UCSD-AML1 (cell line): Measurements from ENCODE around the gene LACTB.

Source experiments
- DNase-seq: peaks from one replicate; lab custom pipeline; 2025; ENCODE audit not compliant: unreplicated experiment; lab: John Stamatoyannopoulos, UW

LACTB gene

DNA sequence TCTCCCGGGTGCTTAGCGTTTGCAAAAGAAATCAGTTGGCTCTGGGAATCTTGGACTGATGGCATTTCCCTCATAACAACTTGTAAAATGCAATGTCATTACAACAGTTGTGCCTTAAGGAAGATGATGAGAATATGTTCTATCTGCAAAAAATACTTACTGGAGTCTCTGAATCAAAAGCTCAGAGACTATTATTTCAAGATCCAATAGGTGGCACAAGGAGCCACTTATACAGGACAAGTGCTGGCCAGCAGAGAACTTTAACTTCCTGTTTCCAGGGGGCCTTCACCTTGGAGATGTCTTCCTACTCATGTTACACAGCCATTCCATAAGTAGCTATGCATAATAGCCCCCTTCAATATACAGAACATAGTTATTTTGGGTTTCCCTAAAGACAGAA lies 44.6 kb downstream of the LACTB start:
- no peak for DNase-seq

DNA sequence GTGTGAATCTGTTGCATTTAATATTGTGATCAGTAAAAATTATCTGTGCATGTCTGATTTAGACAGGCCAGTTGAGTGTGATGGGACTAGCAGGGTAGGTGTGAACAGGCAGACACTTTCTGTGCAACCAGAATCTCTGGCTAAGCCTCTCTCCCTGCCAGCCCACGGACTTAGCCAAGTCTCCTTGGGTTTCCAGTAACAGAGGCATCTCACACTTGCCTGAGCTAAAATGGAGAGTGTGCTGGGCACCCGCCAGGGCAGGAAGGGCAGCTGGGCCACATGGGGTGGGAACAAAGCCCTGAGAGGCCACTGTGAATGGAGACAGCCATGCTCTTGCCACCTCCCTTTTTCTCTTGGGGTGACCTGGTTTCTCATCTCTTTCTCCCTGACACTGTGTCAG lies 48.1 kb downstream of the LACTB start:
- DNase-seq = no peak

DNA sequence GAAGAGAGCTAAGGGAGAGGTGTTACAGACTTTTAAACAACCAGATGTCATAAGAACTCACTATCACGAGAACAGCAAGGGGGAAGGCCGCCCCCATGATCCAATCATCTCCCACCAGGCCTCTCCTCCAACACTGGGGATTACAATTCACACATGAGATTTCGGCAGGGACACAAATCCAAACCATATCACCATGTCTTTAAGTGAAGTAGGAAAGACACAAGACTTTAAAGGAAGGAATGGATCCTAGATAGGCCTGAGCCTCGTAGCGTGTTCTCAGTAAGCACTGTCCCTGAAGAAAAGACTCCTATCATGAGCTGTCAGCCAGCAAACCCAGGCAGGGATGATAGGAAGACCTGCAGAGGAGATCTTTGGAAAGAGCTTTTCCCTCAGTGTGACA lies 50.7 kb downstream of the LACTB start:
- no peak for DNase-seq

DNA sequence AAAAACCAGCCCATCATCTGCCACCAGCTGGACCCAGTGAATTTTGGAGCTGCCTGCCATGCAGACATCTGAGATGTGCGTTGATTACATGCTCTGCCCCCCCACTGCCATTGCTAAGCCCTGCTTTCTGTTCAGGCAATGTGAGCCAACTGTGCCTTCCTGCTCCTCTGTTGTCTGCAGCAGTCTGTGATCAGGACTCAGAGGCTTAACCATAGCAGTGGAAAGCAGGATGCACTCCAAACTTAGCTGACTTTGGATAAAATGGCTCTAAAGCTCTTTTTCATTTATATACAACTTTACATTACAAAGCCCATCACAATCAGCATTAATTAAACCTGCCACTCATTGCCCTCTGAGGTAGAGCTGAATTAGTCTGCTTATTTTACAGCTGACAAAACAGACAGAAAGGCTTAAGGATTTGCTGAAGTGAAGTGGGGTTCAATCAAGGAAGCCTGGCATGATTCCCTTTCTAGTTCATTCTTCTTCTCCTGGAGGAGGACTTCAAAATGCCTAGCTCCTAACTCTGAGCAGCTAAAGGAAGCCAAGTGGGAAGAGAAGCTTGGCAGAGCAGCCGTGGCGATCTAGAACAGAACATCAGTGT lies 51.3 kb downstream of the LACTB start:
- no peak for DNase-seq

DNA sequence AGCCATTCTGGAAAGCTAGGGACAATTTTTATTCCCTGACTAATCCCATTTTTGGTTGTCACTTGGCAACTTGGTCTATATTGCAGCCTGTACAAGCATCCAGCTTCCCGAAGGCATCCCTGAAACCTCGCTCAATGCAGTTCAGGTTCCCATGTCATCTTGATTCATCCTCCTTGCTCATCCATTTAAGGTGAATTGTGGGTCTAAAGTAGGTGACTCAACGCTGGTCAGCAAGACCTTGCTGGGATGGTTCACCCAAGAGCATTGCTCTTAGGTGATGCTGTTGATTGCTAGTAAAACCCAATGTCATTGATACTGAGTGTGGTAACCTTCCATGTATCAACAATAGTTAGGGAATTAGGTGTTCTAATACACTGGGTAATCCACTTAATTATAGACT lies 54.6 kb downstream of the LACTB start:
- DNase-seq = no peak

DNA sequence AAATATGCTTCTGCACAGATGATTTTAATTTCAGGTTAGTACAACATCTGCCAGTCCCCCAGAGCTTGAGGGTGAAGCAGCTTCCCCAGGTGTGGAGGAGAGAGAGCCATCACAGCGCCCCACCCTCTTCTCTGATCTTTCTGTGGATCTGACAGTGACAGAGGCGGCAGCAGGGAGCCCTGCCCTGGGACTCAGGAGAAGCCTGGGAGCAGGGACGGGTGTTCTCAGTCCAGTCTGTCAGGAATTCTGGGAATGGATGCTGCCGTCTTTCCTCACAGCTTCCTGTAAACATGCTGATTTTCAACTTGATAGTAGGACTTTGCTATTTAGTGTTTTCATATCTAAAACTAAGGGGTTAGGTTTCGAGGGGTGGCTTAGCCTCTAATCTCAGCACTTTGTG lies 56.4 kb downstream of the LACTB start:
- DNase-seq = no peak

DNA sequence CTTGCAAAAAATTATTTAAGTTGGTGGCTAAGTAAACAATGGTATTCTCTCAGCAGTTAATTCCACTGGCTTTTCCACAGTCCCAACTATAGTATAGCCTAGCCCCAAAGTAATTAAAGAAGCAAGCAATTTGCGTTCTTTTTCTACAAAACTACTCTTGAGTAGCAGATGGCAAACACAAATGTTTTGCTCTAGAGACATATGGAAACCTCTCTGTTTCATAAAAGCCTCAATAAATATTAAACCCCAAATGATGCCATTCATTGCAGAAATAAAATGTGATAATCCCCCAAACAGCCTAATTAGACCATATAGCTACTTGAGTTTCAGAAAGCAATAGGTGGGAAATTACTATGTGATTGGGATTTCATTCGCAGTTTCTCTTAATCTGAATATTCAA lies 59.1 kb downstream of the LACTB start:
- DNase-seq = no peak

DNA sequence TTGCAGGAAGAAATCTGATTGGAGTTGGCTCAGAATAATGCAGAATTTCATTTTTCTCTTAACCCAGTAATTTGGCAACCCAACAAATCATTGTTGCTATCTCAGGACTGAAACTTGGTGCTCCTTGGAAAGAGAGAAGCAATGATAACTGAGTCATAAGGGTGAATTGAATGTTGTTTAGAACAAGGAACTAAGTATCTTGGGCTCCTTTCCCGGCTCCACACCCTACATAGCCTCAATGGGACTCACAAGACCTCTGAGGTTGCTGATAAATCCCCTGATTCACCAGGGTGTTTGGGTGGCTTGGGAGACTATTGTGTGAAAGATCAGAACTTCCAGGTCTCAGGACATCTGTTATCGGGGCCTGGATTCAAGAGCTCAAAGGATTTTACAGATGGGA lies 60.0 kb downstream of the LACTB start:
- no peak for DNase-seq

DNA sequence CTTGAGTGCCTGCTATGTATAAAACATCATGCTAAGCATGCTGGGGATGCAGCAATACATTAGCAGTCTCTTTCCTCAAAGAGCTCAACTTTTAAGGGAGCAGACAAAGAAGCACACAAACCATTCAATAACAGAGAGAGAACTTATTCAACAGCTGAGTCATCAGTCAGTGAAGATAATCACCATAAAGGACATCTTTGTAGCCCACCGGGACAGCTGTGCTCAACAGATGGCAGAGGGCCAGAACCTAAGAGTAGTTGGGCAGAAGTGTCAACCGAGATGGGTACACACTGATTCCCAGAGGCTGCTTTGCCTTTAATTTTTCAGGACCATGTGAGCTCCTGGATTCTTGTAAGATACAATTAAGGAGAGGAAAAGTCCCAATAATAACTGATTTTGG lies 63.5 kb downstream of the LACTB start:
- DNase-seq = no peak

DNA sequence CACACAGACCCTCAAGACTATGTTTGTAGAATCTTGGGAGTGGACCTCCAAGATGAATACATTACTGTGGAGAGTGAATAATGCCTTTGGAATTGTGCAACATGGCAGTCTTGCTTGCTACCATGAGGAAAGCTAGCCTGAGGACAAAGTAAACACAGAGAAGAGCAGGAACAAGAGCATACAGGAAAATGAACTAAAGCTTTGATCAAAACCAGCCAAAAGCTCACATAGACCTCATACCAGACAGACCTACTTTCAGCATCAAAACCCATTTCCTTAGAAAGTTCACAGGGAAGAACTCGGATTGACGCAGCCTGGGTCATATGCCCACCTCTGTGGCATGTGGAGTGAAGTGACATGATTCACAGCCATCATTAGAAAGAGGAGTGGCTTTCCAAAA lies 64.4 kb downstream of the LACTB start:
- no peak for DNase-seq

DNA sequence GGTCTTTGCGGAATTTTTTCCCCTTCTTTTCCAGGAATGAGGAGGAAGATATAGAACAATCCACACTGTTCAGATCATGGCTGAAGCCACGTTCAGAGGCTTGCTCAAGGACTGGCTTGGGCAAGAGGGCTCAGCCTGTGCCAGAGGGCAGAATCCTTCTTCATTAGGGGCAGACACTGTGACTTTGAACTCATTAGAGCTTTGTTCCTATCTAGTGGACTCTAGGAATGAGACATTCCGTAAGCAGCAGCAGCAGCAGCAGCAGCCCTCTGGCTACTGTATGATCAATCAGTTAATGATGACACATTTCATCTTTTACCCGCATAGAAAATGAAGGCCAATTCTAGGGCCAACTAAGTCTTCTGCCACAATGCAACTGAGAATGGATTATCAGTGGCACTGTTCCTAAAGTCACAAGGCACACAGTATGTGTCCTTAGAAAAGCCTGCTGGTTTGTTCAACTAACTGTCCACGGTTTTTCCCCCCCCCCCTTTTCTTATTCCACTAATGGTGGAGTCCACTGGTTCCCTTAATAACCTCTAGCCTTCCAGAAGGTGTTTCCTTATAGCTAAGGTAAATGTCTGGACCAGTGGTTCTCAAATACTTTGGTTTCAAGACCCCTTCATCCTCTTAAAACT lies 66.0 kb downstream of the LACTB start:
- no peak for DNase-seq

DNA sequence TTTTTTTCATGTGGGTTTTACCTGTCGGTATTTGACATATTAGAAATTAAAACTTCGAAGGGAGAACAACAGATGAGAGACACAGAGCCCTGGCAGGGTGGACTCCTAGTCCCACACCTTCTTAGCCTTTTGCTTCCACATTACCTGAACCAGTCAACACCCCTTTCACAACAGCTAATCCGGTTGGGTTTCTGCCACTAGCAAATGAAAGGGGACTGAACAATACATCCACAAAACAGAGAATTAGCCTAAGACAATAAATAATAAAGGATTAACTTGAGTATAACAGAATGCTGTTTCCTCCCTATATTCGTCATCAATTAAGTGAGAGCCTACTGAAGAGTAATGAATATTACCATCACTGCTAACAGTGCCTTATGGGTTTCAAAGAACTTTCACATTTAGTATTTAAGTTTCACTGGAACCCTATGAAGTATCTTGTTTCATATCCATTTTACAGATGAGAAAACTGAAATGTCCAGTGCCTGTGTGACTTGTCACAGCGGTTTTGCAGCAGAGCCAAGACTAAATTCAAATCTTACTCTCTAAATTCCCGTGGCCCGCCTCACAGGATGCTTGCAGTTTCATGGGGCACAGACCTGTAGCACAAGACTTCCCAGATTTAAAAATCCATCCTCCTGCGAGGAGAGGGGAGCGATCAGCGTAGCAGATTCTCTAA lies 66.7 kb downstream of the LACTB start:
- no peak for DNase-seq

DNA sequence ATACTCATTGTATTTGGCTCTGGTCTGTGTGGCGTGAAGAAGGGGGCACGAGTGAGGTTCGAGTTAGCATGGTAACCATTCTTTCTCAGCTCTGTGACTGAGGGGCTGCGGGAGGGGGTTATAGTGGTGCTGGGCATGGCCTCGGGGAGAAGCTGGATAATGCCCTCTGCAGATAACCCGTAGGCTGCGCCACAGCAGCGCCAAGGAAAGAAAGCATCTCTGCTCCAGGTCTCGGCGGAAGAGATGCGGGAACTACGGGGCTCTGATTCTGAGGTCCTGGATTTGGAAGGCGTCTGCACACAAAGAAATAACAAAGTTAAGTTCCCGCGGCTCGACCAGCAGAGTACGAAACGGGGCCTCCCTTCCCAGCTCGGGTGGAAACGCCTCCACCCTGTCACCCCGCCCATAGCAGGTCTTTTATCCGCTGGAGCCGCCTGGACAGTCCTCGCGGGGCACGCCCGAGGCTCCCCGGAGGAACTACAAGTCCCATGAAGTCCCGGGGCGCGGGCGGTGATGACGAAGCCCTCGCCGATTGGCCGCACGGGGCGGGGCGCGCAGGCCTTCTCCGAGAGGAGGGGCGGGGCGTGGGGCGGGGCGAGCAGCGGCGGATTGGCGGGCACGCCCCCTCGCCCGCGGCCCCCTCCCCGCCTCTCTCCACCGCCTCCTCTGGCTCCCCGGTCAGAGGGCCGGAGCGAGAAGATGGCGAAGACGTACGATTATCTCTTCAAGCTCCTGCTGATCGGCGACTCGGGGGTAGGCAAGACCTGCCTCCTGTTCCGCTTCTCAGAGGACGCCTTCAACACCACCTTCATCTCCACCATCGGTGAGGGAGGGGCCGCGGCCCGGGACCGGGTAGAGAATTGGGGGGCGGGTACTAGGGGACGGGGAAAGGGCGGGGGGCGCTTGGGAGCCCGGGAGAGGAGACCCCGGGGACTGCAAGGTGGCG lies 67.5 kb downstream of the LACTB start, which contains the start of gene RAB8B:
Gene RAB8B (plus strand): TSS at position 681 of the 946 bp plus-strand sequence. CDS start 19 bp downstream, at position 700.
- DNase-seq = peak; percentile 98

DNA sequence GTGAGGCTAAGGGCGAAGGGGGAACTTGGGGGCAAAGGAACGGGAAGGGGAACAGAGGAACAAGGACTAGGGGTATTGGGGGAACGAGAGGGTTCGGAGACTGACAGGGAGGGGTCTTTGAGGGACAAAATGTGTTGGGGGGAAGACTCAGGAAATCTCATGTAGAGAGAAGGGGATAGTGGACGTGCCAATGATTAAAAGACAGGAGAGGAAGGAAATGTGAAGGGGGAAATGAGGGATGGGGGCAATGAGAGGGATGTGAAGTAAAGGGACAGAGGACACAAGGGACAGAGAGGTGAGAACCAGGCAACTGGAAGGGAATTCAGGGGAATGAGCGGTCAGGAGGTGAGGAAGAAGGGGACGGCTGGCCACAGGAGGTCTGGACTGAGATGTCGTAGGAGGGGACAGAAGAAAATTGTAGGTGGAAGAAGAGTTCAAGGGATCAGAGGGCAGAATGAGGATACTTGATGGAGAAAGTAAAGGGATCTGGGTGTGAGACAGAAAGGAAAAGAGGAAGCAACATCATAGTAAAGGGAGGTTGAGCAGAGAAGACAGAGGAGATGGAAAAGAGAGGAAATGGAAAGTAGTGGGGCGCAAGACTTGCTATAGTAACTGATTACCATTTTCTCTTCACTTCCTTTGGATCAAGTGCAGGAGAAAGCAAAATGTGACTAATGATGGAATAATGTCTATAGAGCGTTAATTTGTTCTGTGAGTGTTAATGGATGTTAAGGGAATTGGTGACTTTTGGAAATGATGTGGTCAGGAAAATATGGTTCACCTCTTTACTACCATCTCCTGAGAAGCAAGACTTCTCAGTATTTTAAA lies 68.5 kb downstream of the LACTB start:
- no peak for DNase-seq

DNA sequence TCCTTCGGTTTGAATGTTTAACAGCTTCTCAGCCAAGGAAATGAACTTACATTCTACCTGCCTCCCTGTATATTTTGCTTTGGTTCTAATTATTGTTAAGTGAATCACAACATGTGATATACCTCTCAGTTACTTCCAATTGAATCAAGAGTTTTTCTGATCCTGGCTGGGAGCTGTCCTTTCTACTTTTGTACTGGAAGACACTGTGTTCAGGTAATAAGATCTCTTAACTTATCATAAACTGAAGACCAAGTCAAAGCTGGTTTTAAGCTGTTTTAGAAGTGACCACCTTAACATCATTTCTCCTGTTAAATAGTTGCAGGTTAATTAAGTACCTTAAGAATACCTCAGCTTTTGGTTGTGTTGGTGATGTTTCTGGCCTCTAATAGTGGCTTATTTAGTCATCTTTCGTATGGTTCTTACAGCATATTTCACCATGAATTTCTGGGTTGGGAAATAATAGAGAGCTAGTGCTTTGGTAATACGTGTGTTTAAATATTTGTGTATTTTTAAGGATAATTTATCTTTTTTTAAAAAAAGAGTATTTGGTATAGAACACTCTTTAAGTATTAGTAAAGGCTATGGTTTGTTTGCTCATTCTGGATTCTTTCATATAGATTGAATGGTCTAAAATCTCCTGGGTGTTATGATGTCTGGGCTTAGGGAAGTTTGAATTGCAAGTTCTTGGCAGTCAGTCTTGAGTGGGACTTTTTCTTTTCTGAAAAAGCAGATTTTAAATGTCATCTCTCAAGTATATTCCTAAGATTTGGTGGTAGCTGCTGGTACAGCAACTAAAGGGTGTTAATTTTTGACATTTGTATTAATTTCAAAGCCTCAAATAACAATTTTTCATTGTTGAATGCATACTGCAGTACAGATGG lies 69.3 kb downstream of the LACTB start:
- DNase-seq = no peak
